Adipose tissue (tissue), 3 donors: ENCODE measurements around the gene CHAT. TPM values are rescaled to one million over a fixed set of nuclear protein-coding genes. Genes with fewer than 3 reads are reported as not detected.

ENCODE experiments used
- H3K27ac ChIP-seq: one replicate; pipeline ENCODE4 v1.5.1; 2013; ENCODE audit warnings: low read depth, low read length
- WGBS, 3 donors: extraction: QIAGEN DNeasy Blood & Tissue Kit; methylation state at CpG; one replicate each; pipeline ENCODE4 v1.1.7; 2013; 5-methylcytosine and 5-hydroxymethylcytosine counted together
- polyA plus RNA-seq, 3 donors: library from polyadenylated mRNA; stranded (reverse); fragments of 200-250 nt; gene quantifications; one replicate each; pipeline ENCODE4 v1.2.3, GENCODE V29; 2013
- donor health status: healthy with polysubstance abuse.
- donor health status: Bipolar disorder and iron deficiency.
- donor health status: healthy.

CHAT gene
- polyA plus RNA-seq, 3 donors: not detected

DNA sequence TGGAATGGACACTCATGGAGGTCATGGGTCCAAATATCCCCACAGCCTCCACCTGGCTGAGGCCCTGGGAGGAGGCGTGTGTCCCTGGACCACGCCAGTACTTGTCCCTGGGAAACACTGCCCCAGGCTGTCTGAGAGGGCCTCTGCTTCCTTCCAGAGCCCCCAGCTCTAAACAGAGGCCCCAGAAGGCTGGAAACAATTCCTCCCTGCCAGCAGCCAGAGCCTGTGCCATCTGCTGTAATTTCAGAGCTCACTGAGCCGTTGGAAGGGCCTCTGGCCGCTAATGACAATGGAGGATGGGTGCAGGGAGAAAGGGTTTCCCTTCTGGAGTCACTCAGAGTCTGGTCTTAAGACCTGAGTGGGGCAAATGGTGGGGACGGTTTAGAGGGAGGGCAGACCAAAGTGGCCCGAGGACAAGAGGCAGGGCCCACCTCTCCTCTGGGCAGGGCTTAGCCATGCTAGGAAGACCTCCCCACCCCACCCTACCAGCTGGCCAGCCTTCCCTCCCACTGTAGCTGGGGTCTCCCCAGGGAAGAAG lies 7.1 kb downstream of the CHAT start:
- no peak overlapping the region for H3K27ac ChIP-seq
- 48 to 53% (median 48%) methylated on average over 6 of the region's 6 CpGs for WGBS, 3 donors

DNA sequence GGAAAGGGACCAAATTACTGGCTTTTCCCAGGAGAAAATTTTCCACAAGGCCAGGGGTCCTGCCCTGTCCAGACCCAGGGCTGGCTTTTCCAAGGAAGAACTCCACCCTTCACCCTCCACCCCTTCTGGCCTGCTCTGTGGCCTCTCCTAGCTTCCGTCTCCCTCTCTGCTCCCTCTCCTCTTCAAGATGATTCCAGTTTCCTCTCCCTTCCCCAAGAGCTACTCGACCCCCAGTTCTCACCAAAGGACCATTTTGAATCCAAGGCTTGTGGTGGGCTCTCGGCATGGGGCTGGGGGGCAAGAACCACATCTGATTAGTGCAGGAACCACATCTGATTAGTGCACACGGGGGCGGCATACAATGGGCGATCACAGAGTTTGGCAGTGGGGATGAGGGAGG lies 7.7 kb downstream of the CHAT start:
- H3K27ac ChIP-seq: no peak overlapping the region
- 33 to 53% (median 47%) methylated on average over 6 of the region's 6 CpGs for WGBS, 3 donors

GRCh38 chr10:49622426-49623425 lies 8.9 kb downstream of the CHAT start:
- 64 to 72% (median 67%) methylated on average over 11 of the region's 11 CpGs for WGBS, 3 donors
- H3K27ac ChIP-seq: no peak overlapping the region

DNA sequence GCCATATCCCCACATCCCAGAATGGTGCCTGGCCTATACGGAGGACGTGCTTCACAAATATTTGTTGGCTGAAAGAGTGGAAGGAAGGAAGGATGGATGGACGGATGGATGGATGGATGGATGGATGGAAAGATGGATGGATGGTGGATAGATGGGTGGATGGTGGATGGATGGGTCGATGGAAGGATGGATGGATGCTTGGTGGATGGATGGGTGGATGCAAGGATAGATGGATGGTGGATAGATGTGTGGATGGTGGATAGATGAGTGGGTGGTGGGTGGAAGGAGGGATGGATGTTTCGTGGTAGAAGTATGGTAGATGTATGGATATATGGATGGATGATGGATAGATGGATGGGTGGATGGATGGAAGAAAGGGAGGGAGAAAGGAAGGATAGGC lies 10.8 kb downstream of the CHAT start:
- 61 to 69% (median 69%) methylated on average over 5 of the region's 5 CpGs for WGBS, 3 donors
- no peak overlapping the region for H3K27ac ChIP-seq

DNA sequence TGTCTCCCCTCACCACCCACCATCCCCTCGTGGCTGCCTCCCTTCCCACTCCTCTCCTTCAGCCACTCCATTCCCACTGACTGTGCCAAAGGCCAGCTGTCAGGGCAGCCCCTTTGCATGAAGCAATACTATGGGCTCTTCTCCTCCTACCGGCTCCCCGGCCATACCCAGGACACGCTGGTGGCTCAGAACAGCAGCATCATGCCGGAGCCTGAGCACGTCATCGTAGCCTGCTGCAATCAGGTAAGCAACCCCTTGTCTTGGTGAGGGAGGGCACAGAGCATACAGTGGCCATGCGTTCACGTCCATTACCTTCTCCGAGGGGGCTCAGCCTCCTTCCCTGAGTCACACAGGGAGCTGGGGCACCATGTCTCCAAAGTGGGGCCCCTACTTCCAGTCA lies 11.6 kb downstream of the CHAT start:
- 77 to 83% (median 80%) methylated on average over 10 of the region's 10 CpGs for WGBS, 3 donors
- no peak overlapping the region for H3K27ac ChIP-seq

GRCh38 chr10:49627038-49627437 lies 13.2 kb downstream of the CHAT start:
- no peak overlapping the region for H3K27ac ChIP-seq
- 88 to 93% (median 92%) methylated on average over 7 of the region's 7 CpGs for WGBS, 3 donors

DNA sequence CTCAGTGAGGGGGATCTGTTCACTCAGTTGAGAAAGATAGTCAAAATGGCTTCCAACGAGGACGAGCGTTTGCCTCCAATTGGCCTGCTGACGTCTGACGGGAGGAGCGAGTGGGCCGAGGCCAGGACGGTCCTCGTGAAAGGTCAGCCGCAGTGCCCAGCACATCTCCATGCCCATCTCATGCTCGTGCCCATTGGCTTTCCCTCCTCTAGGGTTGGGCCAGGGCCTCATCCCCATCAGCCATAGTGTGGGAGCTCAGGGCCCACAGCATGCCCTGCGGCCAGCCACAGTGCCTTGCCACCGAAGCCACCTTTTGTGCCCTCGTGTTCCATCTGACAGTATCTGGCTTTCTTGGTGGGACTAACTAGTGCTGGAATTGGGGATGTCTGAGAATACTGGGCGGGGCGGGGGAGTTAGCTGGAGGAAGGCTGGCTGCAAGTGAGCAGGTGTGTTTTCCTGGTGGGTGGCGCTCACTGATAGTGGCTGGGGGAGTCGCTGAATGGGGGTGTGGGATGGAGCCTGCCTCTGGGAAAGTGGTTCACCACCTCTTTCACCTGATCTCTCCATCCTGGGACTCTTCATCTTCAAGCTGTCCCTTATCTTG lies 13.9 kb downstream of the CHAT start:
- WGBS, 3 donors: 85 to 90% (median 87%) methylated on average over 18 of the region's 18 CpGs
- no peak overlapping the region for H3K27ac ChIP-seq

DNA sequence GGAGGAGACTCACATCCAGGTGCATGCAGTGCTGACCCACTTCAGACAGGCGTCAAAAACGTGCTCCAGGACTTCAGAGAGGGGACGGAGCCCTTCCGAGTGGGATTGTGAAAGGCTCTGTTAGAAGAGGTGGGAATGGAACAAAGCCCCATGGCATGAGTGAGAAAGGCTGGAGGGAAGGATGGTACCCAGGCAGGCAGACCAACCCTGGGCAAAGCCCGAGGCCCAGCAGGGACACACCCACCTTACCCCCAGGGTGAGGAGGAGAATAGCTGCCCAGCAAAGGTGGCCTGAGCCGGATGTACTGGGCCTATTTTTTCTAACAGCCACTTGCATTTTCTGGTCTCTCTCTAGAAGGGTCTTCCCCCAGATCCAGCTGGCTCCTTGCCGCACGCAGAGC lies 14.8 kb downstream of the CHAT start:
- 82 to 90% (median 88%) methylated on average over 8 of the region's 8 CpGs for WGBS, 3 donors
- H3K27ac ChIP-seq: no peak overlapping the region

DNA sequence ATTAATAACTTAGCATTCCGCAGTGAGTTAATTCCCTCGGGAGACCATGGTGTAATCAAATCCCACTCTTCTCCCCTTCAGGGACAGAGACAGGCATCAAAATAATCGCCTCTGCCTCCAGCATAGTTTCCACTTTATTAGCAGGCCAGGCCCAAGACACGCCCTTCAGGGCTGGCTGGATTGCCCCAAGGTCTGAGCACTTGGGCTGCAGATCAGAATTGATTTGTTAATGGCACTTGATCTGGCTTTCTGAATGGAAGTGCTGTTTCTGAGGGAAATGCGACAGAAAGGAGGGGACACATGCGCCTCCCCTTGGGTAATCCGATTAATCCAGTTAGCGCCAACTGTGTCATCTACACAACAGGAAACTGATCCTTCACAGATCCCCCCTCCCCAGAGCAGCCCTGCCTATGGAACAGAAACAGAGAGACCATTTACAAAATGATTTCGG lies 15.6 kb downstream of the CHAT start:
- H3K27ac ChIP-seq: no peak overlapping the region
- WGBS, 3 donors: 66 to 78% (median 76%) methylated on average over 9 of the region's 9 CpGs

DNA sequence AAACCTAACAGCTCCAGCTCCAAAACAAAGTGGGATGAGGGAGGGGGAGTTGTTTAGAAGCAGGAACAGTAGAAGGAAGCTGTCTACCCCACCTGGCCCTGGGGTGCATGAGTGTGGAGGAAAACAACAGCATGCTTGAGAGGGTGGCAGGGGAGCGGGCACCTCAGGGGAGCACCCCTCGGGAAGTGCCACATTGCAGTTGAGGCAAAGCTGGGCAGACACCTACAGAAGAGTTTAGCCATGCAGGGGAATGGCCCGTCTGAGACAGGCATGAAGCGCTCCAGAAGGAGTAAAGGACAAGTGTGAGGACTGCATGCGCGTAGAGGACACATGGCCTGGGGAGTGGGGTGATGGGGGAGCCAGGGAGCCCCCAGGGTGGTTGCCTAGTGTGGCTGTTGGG lies 18.1 kb downstream of the CHAT start:
- WGBS, 3 donors: 80 to 95% (median 94%) methylated on average over 6 of the region's 6 CpGs
- no peak overlapping the region for H3K27ac ChIP-seq

GRCh38 chr10:49632406-49633317 lies 18.8 kb downstream of the CHAT start:
- WGBS, 3 donors: 45 to 55% (median 48%) methylated on average over 12 of the region's 12 CpGs
- no peak overlapping the region for H3K27ac ChIP-seq

DNA sequence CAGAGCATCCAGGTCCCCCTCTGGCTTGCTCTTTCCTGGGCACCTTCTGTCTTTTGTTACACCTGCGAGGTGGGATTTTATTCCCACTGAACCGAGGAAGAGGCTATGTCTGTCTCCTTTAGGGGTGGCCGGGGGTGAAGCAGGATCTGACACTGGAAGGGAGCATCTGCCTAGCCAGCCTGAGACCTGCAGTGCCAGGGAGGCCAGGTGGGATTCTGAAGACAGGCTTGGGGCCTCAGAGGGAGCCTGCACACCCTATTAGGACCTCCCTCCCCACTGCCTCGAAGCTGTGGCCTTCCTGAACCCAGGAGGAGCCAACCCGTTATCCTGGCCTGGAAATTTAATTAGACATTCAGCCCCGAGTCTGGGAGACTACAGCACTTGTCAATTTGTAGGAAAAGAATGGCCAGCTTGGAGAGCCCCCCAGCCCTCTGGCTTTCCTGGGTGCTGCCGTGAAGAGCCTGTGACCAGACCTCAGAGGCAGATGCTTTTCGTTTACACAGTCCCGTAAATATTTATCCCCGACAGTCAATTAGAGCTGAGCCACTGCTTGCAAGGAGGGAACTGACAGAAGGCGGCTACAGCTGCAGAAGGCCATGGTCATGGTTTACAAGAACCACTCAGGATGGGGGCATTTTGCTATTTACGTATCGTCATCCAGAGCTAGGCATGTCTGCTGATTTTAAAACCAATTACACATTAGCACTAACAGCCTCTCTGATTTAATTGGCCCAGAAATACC lies 19.7 kb downstream of the CHAT start:
- H3K27ac ChIP-seq: no peak overlapping the region
- 30 to 40% (median 39%) methylated on average over 13 of the region's 13 CpGs for WGBS, 3 donors

- WGBS, 3 donors: 62 to 72% (median 69%) methylated on average over 8 of the region's 8 CpGs
- H3K27ac ChIP-seq: no peak overlapping the region
Observed at GRCh38 chr10:49634069-49634660, 20.3 kb downstream of the CHAT start.

- WGBS, 3 donors: 75 to 87% (median 79%) methylated on average over 3 of the region's 3 CpGs
- H3K27ac ChIP-seq: no peak overlapping the region
Observed at GRCh38 chr10:49642311-49642710, 28.5 kb downstream of the CHAT start.

DNA sequence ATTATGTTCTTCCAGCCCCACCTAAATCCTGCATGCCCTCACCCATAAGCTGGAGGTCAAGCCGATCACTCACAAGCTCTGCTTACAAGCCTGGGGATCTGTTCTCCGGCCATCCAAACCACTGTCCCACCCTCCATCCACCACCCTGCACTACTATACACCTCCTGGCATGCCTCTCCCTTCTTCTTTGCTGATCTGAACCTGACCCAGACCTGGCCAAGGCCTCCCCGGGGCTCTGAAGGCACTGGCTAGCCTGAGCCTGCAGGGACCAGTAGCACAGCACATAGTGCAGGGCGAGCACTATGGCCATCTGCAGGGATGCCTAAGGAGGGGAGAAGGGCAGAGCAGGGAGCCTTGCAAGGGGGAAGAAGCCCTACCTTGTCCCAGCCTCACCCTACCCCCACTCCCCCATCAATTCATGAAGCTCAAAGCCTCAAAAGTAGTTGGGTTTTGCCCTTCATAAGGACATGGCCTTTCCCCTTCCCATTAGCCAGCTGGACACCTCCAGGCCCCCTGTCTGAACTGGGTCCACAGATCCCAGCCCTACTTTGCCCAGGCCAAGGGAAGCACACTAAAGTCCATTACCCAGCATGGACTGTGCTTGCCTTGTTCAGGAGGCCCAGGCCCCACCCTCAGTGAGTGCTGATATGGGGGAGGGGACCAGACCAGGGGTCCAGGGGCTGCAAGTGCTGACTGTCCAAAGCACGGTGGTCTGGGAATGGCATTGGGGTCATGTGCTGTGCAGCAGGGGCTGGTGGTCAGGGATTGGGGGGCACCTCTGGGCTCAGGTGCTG lies 29.6 kb downstream of the CHAT start:
- 81 to 90% (median 83%) methylated on average over 5 of the region's 5 CpGs for WGBS, 3 donors
- H3K27ac ChIP-seq: no peak overlapping the region

- H3K27ac ChIP-seq: no peak overlapping the region
- 69 to 81% (median 79%) methylated on average over 7 of the region's 7 CpGs for WGBS, 3 donors
Observed at GRCh38 chr10:49644035-49644646, 30.3 kb downstream of the CHAT start.
